Panc1 (cell line): Measurements from ENCODE around the gene MAN2A2. TPM values are rescaled to one million over a fixed set of nuclear protein-coding genes. Genes with fewer than 3 reads are reported as not detected.

ENCODE experiments used
- ATAC-seq: fragments of 200-7000 bp; cut with Tn5 transposase; 2 replicates; pipeline ENCODE4 v1.9.1; 2020; ENCODE audit warnings: mild to moderate bottlenecking, moderate library complexity
- BruUV-seq: library from RNA; stranded (reverse); fragments of 400-500 nt; replicated peaks from 2 replicates; lab custom pipeline; 2021; lab: Mats Ljungman, UMichigan
- CTCF ChIA-PET: fragments of 300-600 bp; sonication (Branson Sonifier 250); formaldehyde crosslinking; loops from one replicate; lab custom pipeline; 2022; ENCODE audit warnings: antibody characterized with exemption; lab: Charles Lee
- POLR2A ChIA-PET: fragments of 300-600 bp; sonication (Branson Sonifier 250); formaldehyde crosslinking; loops from one replicate; lab custom pipeline; 2022; ENCODE audit warnings: antibody characterized with exemption; lab: Charles Lee
- DNase-seq: peaks from one replicate; pipeline ENCODE4 v3.0.0-alpha.2; 2010; ENCODE audit warnings: low read depth, low spot score
- H3K27ac ChIP-seq: 2 replicates; pipeline ENCODE4 v1.5.1; 2011; ENCODE audit warnings: mild to moderate bottlenecking, low read length, inconsistent platforms
- H3K27me3 ChIP-seq: fragments of 200-500 bp; sonication (Bioruptor generic); 2 replicates; pipeline ENCODE4 v1.6.0; 2014; ENCODE audit warnings: low read length, inconsistent platforms; ENCODE audit not compliant: control insufficient read depth, insufficient read depth
- H3K36me3 ChIP-seq: fragments of 200-500 bp; sonication (Bioruptor generic); 2 replicates; pipeline ENCODE4 v1.5.1; 2014; ENCODE audit warnings: inconsistent platforms, mild to moderate bottlenecking, low read length, moderate library complexity; ENCODE audit not compliant: control insufficient read depth, insufficient read depth
- H3K4me1 ChIP-seq: 2 replicates; pipeline ENCODE4 v1.5.1; 2011; ENCODE audit warnings: inconsistent platforms, mild to moderate bottlenecking, low read length, moderate library complexity; ENCODE audit not compliant: control insufficient read depth, insufficient read depth
- H3K4me3 ChIP-seq, 2 experiments: 2 replicates each; pipeline ENCODE4 v1.5.1; 2011 to 2012; ENCODE audit warnings: low read depth in 2 of 2, low read length in 2 of 2, mild to moderate bottlenecking in 2 of 2, inconsistent platforms in 1 of 2, moderate library complexity in 1 of 2
- H3K9me3 ChIP-seq: fragments of 200-500 bp; sonication (Bioruptor generic); 2 replicates; pipeline ENCODE4 v1.5.1; 2014; ENCODE audit warnings: low read depth, mild to moderate bottlenecking, inconsistent platforms, low read length, moderate library complexity; ENCODE audit not compliant: control insufficient read depth, insufficient read depth
- POLR2AphosphoS5 ChIP-seq: IDR thresholded peaks from 2 replicates; pipeline ENCODE4 v1.6.1; 2012; ENCODE audit warnings: mild to moderate bottlenecking, low read depth, low read length, moderate library complexity
- SIN3A ChIP-seq: IDR thresholded peaks from 2 replicates; pipeline ENCODE4 v1.6.1; 2012; ENCODE audit warnings: low read depth, mild to moderate bottlenecking, low read length, moderate library complexity, borderline replicate concordance; ENCODE audit not compliant: insufficient read depth
- TCF7L2 ChIP-seq: IDR thresholded peaks from 2 replicates; pipeline ENCODE4 v1.6.1; 2011; ENCODE audit warnings: mild to moderate bottlenecking, low read depth, low read length, inconsistent platforms
- in situ Hi-C: cut with HindIII; loops from 2 replicates; pipeline ENCODE4 v1.10.0; 2016; ENCODE audit warnings: low sequenced_read_pairs, low pct_unique_long_range_greater_than_20kb
- intact Hi-C: fragments of 100-400 bp; cut with micrococcal nuclease; formaldehyde crosslinking; loops from one replicate; pipeline ENCODE4 v1.10.0; 2022; ENCODE audit not compliant: unreplicated experiment
- total RNA-seq: library from RNA; stranded (reverse); gene quantifications from one replicate; pipeline ENCODE4 v1.2.1, GENCODE V29; 2021; ENCODE audit not compliant: unreplicated experiment
- TF ChIP-seq, protein P1 (sequence below): fragments of 450-650 bp; IDR thresholded peaks from 2 replicates; pipeline ENCODE4 v1.5.1; 2017; ENCODE audit warnings: mild to moderate bottlenecking
- TF ChIP-seq, protein P2 (sequence below), 2 experiments: IDR thresholded peaks; 2 replicates each; pipeline ENCODE4 v1.6.1; 2011 to 2012; ENCODE audit warnings: low read depth in 2 of 2, control low read depth in 1 of 2, low read length in 1 of 2, mild to moderate bottlenecking in 1 of 2, moderate library complexity in 1 of 2; ENCODE audit not compliant: insufficient read depth in 1 of 2

The MAN2A2 gene
- total RNA-seq, 1 experiment from 2014 or later, result 77.2 TPM

DNA sequence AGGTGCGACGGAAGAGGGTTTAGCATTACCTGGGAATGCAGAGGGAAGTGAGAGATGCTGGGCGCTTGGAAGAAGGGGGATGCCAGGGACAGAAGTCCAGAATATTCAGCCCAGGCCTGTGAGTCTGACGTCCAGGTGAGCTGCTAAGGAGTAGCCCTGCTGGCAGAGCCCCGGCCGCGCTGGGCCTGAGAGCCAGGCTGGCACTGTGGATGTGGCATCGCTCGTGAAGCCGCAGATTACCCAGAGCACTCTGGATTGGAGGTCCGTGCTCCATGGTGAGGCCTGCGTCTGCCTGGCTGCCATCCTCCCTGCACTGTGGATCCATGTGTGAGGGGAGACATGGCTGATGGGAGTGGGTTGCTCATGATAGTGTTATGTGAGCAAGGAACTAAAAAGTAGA lies 14.5 kb downstream of the MAN2A2 start:
- POLR2A ChIA-PET, result no interaction called here
- no peak for DNase-seq
- Histone ChIP-seq H3K36me3 (peaks cover 2% of the 10 kb centered on the region), H3K4me1 (no peaks in the 10 kb centered on the region), H3K4me3 (no peak overlapping the region), H3K27ac (no peak overlapping the region), H3K9me3 (no peaks in the 10 kb centered on the region), H3K27me3 (no peaks in the 10 kb centered on the region)
- TF ChIP-seq SIN3A, result no peak
- BruUV-seq, result no TSS peak
- no peak for ATAC-seq
- in situ Hi-C loops (no loop called here), intact Hi-C loops (no loop called here)
- CTCF ChIA-PET, result no interaction called here

DNA sequence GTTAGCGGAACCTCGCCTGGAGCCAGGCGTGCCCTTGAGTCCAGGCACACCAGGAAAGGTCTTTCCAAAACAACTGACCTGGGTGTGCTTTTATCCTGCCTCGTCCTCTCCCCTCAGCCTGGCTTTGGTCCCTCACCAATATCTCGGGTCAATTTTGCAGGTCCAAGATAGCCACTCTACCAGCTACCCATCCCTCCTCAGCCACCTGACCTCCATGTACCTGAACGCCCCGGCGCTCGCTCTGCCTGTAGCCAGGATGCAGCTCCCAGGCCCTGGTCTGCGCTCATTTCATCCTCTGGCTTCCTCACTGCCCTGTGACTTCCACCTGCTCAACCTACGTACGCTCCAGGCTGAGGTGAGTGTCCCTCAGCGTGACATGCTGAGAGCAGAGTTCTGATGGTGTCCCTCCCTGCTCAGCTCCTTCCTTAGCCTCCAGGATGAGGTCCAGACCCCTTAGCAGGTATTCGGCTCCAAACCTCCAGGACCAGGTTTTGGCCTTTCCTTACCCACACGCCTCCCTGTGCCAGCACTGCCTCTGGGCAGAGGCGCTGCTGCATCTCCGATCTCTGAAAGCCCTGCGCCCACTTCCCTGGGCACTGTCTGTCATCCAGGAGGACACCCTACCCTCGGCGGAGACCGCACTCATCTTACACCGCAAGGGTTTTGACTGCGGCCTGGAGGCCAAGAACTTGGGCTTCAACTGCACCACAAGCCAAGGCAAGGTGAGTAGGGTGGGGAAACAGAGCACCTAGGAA lies 15.1 kb downstream of the MAN2A2 start:
- CTCF ChIA-PET, result interaction anchor here (1.0 kb wide), 1 partner anchor 13 kb away, joined by 3 read pairs; no protein-coding TSS in a partner anchor
- Histone ChIP-seq H3K4me1 (no peaks in the 10 kb centered on the region), H3K4me3 (no peak overlapping the region), H3K27ac (no peak overlapping the region), H3K9me3 (no peaks in the 10 kb centered on the region), H3K27me3 (no peaks in the 10 kb centered on the region), H3K36me3 (peaks cover 2% of the 10 kb centered on the region)
- intact Hi-C loops (no loop called here), in situ Hi-C loops (no loop called here)
- no peak for ATAC-seq
- no peak for DNase-seq
- TF ChIP-seq, protein P1, sequence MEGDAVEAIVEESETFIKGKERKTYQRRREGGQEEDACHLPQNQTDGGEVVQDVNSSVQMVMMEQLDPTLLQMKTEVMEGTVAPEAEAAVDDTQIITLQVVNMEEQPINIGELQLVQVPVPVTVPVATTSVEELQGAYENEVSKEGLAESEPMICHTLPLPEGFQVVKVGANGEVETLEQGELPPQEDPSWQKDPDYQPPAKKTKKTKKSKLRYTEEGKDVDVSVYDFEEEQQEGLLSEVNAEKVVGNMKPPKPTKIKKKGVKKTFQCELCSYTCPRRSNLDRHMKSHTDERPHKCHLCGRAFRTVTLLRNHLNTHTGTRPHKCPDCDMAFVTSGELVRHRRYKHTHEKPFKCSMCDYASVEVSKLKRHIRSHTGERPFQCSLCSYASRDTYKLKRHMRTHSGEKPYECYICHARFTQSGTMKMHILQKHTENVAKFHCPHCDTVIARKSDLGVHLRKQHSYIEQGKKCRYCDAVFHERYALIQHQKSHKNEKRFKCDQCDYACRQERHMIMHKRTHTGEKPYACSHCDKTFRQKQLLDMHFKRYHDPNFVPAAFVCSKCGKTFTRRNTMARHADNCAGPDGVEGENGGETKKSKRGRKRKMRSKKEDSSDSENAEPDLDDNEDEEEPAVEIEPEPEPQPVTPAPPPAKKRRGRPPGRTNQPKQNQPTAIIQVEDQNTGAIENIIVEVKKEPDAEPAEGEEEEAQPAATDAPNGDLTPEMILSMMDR, result no peak
- TF ChIP-seq TCF7L2 (no peak), POLR2AphosphoS5 (no peak), SIN3A (no peak)
- TF ChIP-seq, protein P2, sequence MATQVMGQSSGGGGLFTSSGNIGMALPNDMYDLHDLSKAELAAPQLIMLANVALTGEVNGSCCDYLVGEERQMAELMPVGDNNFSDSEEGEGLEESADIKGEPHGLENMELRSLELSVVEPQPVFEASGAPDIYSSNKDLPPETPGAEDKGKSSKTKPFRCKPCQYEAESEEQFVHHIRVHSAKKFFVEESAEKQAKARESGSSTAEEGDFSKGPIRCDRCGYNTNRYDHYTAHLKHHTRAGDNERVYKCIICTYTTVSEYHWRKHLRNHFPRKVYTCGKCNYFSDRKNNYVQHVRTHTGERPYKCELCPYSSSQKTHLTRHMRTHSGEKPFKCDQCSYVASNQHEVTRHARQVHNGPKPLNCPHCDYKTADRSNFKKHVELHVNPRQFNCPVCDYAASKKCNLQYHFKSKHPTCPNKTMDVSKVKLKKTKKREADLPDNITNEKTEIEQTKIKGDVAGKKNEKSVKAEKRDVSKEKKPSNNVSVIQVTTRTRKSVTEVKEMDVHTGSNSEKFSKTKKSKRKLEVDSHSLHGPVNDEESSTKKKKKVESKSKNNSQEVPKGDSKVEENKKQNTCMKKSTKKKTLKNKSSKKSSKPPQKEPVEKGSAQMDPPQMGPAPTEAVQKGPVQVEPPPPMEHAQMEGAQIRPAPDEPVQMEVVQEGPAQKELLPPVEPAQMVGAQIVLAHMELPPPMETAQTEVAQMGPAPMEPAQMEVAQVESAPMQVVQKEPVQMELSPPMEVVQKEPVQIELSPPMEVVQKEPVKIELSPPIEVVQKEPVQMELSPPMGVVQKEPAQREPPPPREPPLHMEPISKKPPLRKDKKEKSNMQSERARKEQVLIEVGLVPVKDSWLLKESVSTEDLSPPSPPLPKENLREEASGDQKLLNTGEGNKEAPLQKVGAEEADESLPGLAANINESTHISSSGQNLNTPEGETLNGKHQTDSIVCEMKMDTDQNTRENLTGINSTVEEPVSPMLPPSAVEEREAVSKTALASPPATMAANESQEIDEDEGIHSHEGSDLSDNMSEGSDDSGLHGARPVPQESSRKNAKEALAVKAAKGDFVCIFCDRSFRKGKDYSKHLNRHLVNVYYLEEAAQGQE (IDR thresholded peaks at IDR 0.05; ENCODE audit: insufficient read depth in 1 of 2, low read depth in 2 of 2, low read length in 1 of 2), result no peak
- no TSS peak for BruUV-seq
- POLR2A ChIA-PET, result interaction anchor here (0.6 kb wide), 1 partner anchor 11 kb away, joined by 3 read pairs; no protein-coding TSS in a partner anchor

DNA sequence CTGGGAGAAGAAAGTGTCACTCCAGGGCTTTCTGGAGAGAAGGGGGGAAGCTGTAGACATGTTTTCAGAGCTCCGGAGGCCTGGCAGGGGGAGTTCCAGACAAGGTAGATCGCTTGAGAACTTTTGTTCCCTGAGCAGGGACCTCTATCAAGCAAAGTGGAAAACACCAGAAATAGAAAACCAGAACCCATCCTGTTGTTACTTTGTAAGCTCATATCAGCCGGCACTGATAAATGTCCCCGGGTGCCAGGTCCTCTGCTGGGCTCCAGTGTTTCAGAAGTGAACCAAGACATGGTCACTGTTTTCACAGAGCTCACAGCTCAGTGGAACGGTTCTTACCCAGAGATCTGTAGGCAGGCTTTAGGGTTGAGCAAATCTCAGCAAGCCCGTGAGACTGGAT lies 15.7 kb downstream of the MAN2A2 start:
- no peak overlapping the region for H3K27ac ChIP-seq
- ATAC-seq, result no peak
- TF ChIP-seq, protein P2 (IDR thresholded peaks at IDR 0.05; ENCODE audit: insufficient read depth in 1 of 2, low read depth in 2 of 2, low read length in 1 of 2), result no peak
- no peak for TF ChIP-seq SIN3A

More for the DNA sequence above, 15.7 kb downstream of the MAN2A2 start:
- Histone ChIP-seq H3K27me3 (no peaks in the 10 kb centered on the region), H3K9me3 (no peaks in the 10 kb centered on the region), H3K4me1 (no peaks in the 10 kb centered on the region), H3K4me3 (no peak overlapping the region), H3K36me3 (peaks cover 2% of the 10 kb centered on the region)
- BruUV-seq, result no TSS peak
- in situ Hi-C loops (no loop called here), intact Hi-C loops (no loop called here)
- CTCF ChIA-PET, result interaction anchor here (1.0 kb wide), 1 partner anchor 13 kb away, joined by 3 read pairs; no protein-coding TSS in a partner anchor
- DNase-seq, result no peak
- POLR2A ChIA-PET, result interaction anchor here (0.6 kb wide), 1 partner anchor 11 kb away, joined by 3 read pairs; no protein-coding TSS in a partner anchor
